Measurements from ENCODE around the gene SCYGR7. TPM values are rescaled to one million over a fixed set of nuclear protein-coding genes. Genes with fewer than 3 reads are reported as not detected.

The SCYGR7 gene
- total and polyA plus RNA-seq, 2 of the 13 experiments (the other 11 are each of a cell fraction or from before 2014, with no cell fraction given), result not detected

GRCh38 chr2:227717687-227718567, 10.2 kb upstream of the SCYGR7 start, which contains the start of gene SLC19A3 (continued):
- TF ChIP-seq ZBTB46 (CRISPR knock-in tag; IDR thresholded peaks at IDR 0.05; ENCODE audit: borderline replicate concordance) (no peak), PHF5A (CRISPR knock-in tag; IDR thresholded peaks at IDR 0.05; ENCODE audit: low read depth, unreplicated experiment) (no peak), NFAT5 (CRISPR knock-in tag; IDR thresholded peaks at IDR 0.05) (no peak), ZNF143 (CRISPR knock-in tag; IDR thresholded peaks at IDR 0.05) (no peak), ZNF598 (CRISPR knock-in tag; IDR thresholded peaks at IDR 0.05; ENCODE audit: borderline replicate concordance) (no peak), RXRB (CRISPR knock-in tag; IDR thresholded peaks at IDR 0.05; ENCODE audit: borderline replicate concordance) (no peak), SRSF4 (IDR thresholded peaks at IDR 0.05; ENCODE audit: low read depth, low read length, poor library complexity, severe bottlenecking) (no peak), KAT8 (CRISPR knock-in tag; IDR thresholded peaks at IDR 0.05) (no peak; the same call in 1 of the 2 replicates), ZNF224 (CRISPR knock-in tag; IDR thresholded peaks at IDR 0.05) (peak; percentile 58; the same call in 1 of the 2 replicates), ZNF460 (CRISPR knock-in tag; IDR thresholded peaks at IDR 0.05; ENCODE audit: borderline replicate concordance) (no peak), ZNF782 (CRISPR knock-in tag; IDR thresholded peaks at IDR 0.05; ENCODE audit: borderline replicate concordance) (no peak), LCORL (IDR thresholded peaks at IDR 0.05) (no peak), LCORL (CRISPR knock-in tag; IDR thresholded peaks at IDR 0.05) (no peak)
- TF ChIP-seq, protein P1, sequence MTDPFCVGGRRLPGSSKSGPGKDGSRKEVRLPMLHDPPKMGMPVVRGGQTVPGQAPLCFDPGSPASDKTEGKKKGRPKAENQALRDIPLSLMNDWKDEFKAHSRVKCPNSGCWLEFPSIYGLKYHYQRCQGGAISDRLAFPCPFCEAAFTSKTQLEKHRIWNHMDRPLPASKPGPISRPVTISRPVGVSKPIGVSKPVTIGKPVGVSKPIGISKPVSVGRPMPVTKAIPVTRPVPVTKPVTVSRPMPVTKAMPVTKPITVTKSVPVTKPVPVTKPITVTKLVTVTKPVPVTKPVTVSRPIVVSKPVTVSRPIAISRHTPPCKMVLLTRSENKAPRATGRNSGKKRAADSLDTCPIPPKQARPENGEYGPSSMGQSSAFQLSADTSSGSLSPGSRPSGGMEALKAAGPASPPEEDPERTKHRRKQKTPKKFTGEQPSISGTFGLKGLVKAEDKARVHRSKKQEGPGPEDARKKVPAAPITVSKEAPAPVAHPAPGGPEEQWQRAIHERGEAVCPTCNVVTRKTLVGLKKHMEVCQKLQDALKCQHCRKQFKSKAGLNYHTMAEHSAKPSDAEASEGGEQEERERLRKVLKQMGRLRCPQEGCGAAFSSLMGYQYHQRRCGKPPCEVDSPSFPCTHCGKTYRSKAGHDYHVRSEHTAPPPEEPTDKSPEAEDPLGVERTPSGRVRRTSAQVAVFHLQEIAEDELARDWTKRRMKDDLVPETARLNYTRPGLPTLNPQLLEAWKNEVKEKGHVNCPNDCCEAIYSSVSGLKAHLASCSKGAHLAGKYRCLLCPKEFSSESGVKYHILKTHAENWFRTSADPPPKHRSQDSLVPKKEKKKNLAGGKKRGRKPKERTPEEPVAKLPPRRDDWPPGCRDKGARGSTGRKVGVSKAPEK (CRISPR knock-in tag; IDR thresholded peaks at IDR 0.05; ENCODE audit: borderline replicate concordance), result no peak
- TF ChIP-seq, protein P2, sequence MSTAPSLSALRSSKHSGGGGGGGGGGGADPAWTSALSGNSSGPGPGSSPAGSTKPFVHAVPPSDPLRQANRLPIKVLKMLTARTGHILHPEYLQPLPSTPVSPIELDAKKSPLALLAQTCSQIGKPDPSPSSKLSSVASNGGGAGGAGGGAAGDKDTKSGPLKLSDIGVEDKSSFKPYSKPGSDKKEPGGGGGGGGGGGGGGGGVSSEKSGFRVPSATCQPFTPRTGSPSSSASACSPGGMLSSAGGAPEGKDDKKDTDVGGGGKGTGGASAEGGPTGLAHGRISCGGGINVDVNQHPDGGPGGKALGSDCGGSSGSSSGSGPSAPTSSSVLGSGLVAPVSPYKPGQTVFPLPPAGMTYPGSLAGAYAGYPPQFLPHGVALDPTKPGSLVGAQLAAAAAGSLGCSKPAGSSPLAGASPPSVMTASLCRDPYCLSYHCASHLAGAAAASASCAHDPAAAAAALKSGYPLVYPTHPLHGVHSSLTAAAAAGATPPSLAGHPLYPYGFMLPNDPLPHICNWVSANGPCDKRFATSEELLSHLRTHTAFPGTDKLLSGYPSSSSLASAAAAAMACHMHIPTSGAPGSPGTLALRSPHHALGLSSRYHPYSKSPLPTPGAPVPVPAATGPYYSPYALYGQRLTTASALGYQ (CRISPR knock-in tag; IDR thresholded peaks at IDR 0.05), result no peak
